Body of pancreas (tissue), 4 donors: ENCODE measurements around the gene JOSD1. TPM values are rescaled to one million over a fixed set of nuclear protein-coding genes. Genes with fewer than 3 reads are reported as not detected.

Experiments used
- ATAC-seq: fragments of 150-250 bp; one replicate; pipeline ENCODE4 v1.9.1; 2016
- DNase-seq, 4 donors: peaks; one replicate each; pipeline ENCODE4 v3.0.0-alpha.2; 2019
- H3K27ac ChIP-seq, 4 donors: fragments of 200-600 bp; sonication (generic); 1 replicate in 3 of 4; 2 replicates in 1 of 4; pipeline versions ENCODE4 v1.5.1 to v1.6.1; 2016 to 2019; ENCODE audit warnings: mild to moderate bottlenecking in 1 of 4, mixed read lengths in 1 of 4, moderate library complexity in 1 of 4
- H3K27me3 ChIP-seq, 2 donors: fragments of 200-600 bp; sonication (generic); one replicate each; pipeline ENCODE4 v1.6.0; 2016; ENCODE audit warnings: mild to moderate bottlenecking in 1 of 2
- H3K36me3 ChIP-seq, 2 donors: fragments of 200-600 bp; sonication (generic); replicated peaks in 1 of 2; 2 replicates each; pipeline ENCODE4 v1.5.1; 2016; ENCODE audit warnings: low read depth in 2 of 2; ENCODE audit not compliant: insufficient read depth in 1 of 2
- H3K4me1 ChIP-seq: fragments of 200-600 bp; sonication (generic); one replicate; pipeline ENCODE4 v1.6.0; 2016
- H3K4me3 ChIP-seq, 2 donors: fragments of 200-600 bp; sonication (generic); 1 replicate in 1 of 2; 2 replicates in 1 of 2; pipeline ENCODE4 v1.5.1; 2016 to 2019
- H3K9me3 ChIP-seq, 3 donors: fragments of 200-600 bp; sonication (generic); 1 replicate in 2 of 3; 2 replicates in 1 of 3; pipeline ENCODE4 v1.5.1; 2016
- POLR2A ChIP-seq, 3 donors: fragments of 450-650 bp; IDR thresholded peaks; one replicate each; pipeline ENCODE4 v1.6.1; 2016; ENCODE audit warnings: antibody characterized with exemption in 3 of 3, mild to moderate bottlenecking in 2 of 3
- WGBS, 2 donors: methylation state at CpG; one replicate each; pipeline ENCODE4 v1.1.5; 2017; 5-methylcytosine and 5-hydroxymethylcytosine counted together
- intact Hi-C: fragments of 100-400 bp; cut with DNase I; formaldehyde crosslinking; loops from one replicate; pipeline ENCODE4 v1.15.1; 2023
- total RNA-seq, 2 donors: library from RNA; depleted of rRNA; stranded (reverse); fragments of >200 nt; gene quantifications; one replicate each; pipeline ENCODE4 v1.1.0, GENCODE V29; 2016
- TF ChIP-seq, protein P1 (sequence below), 7 experiments: fragments of 450-650 bp in 4 of 7; fragments of 200-600 bp in 3 of 7; sonication (generic) in 3 of 7; IDR thresholded peaks; one replicate each; pipeline ENCODE4 v1.5.1; 2016 to 2019; ENCODE audit warnings: antibody characterized with exemption in 7 of 7

JOSD1 gene
- total RNA-seq, 2 donors from 2014 or later = 20.4 to 50.3 TPM

GRCh38 chr22:38733724-38734381 lies 33.1 kb upstream of the JOSD1 start:
- Histone ChIP-seq H3K9me3 (no peaks in the 10 kb centered on the region), H3K36me3 (peaks cover 10 to 41% of the 10 kb centered on the region in 2 donors), H3K4me3 (no peak overlapping the region), H3K27ac (peak overlapping the region; percentile 85 to 94 (median 90)), H3K4me1 (peaks cover 53% of the 10 kb centered on the region), H3K27me3 (no peaks in the 10 kb centered on the region)
- intact Hi-C loops = no loop called here
- TF ChIP-seq, protein P1, sequence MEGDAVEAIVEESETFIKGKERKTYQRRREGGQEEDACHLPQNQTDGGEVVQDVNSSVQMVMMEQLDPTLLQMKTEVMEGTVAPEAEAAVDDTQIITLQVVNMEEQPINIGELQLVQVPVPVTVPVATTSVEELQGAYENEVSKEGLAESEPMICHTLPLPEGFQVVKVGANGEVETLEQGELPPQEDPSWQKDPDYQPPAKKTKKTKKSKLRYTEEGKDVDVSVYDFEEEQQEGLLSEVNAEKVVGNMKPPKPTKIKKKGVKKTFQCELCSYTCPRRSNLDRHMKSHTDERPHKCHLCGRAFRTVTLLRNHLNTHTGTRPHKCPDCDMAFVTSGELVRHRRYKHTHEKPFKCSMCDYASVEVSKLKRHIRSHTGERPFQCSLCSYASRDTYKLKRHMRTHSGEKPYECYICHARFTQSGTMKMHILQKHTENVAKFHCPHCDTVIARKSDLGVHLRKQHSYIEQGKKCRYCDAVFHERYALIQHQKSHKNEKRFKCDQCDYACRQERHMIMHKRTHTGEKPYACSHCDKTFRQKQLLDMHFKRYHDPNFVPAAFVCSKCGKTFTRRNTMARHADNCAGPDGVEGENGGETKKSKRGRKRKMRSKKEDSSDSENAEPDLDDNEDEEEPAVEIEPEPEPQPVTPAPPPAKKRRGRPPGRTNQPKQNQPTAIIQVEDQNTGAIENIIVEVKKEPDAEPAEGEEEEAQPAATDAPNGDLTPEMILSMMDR (IDR thresholded peaks at IDR 0.05) = peak in 1 of 7 experiments; percentile 15
- peak in 1 of 3 donors; percentile 39 for TF ChIP-seq POLR2A (IDR thresholded peaks at IDR 0.05)
- ATAC-seq = peak; percentile 43
- WGBS, 2 donors = 16 to 27% methylated on average over 5 to 8 of the region's 8 CpGs
- DNase-seq = peak; percentile 71 to 90 (median 81)

DNA sequence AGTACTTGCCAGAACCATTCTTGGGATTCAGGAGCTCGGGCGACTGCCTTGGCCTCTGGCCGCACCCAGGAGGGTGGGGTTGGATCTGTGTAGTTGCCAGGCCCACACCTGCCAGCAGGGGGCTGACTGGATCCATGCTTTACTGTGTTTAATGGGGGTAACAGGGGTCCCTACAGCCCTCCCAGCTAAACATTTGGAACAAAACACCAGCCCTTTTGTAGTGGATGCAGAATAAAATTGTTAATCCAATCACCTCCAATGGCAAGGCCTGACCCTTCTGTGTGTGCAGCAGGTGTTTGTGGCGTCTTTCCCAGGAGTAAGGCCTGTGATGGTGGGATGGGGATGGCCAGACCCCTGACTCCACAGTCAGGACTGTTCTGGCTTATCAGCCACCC lies 32.6 kb upstream of the JOSD1 start:
- peaks cover 53% of the 10 kb centered on the region for H3K4me1 ChIP-seq
- peak; percentile 43 for ATAC-seq
- 19 to 20% methylated on average over 2 to 4 of the region's 4 CpGs for WGBS, 2 donors
- no peaks in the 10 kb centered on the region for H3K27me3 ChIP-seq
- no peak overlapping the region for H3K4me3 ChIP-seq
- no peaks in the 10 kb centered on the region for H3K9me3 ChIP-seq
- H3K27ac ChIP-seq = peak overlapping the region; percentile 85 to 94 (median 90)
- intact Hi-C loops = no loop called here
- peaks cover 10 to 42% of the 10 kb centered on the region in 2 donors for H3K36me3 ChIP-seq
- TF ChIP-seq, protein P1 (IDR thresholded peaks at IDR 0.05) = peak; percentile 21 to 68 (median 58)
- TF ChIP-seq POLR2A (IDR thresholded peaks at IDR 0.05) = no peak
- DNase-seq = peak in 3 of 4 donors; percentile 55 to 68 (median 65)

GRCh38 chr22:38732251-38732815 lies 31.6 kb upstream of the JOSD1 start:
- no peaks in the 10 kb centered on the region for H3K9me3 ChIP-seq
- H3K4me3 ChIP-seq = no peak overlapping the region
- H3K36me3 ChIP-seq = peaks cover 2 to 43% of the 10 kb centered on the region in 2 donors
- ATAC-seq = peak; percentile 57
- WGBS, 2 donors = 28 to 29% methylated on average over 13 of the region's 13 CpGs
- H3K4me1 ChIP-seq = peaks cover 53% of the 10 kb centered on the region
- peak overlapping the region; percentile 85 to 94 (median 90) for H3K27ac ChIP-seq
- H3K27me3 ChIP-seq = no peaks in the 10 kb centered on the region
- DNase-seq = peak; percentile 69 to 84 (median 78)
- TF ChIP-seq, protein P1 (IDR thresholded peaks at IDR 0.05) = peak in 3 of 7 experiments; percentile 28 to 34 (median 34)
- TF ChIP-seq POLR2A (IDR thresholded peaks at IDR 0.05) = peak in 2 of 3 donors; percentile 48 to 53
- intact Hi-C loops = no loop called here

- DNase-seq (peak in 1 of 4 donors; percentile 15), ATAC-seq (no peak)
These were observed 31.0 kb upstream of the JOSD1 start for GRCh38 chr22:38731703-38732161.

More at GRCh38 chr22:38731703-38732161, 31.0 kb upstream of the JOSD1 start:
- no peak overlapping the region for H3K4me3 ChIP-seq
- no peaks in the 10 kb centered on the region for H3K27me3 ChIP-seq
- peak overlapping the region; percentile 85 to 94 (median 90) for H3K27ac ChIP-seq
- TF ChIP-seq POLR2A (IDR thresholded peaks at IDR 0.05) = no peak
- TF ChIP-seq, protein P1 (IDR thresholded peaks at IDR 0.05) = no peak
- H3K9me3 ChIP-seq = no peaks in the 10 kb centered on the region
- intact Hi-C loops = no loop called here
- WGBS, 2 donors = 50 to 81% methylated on average over 2 to 6 of the region's 6 CpGs
- peaks cover 0 to 45% of the 10 kb centered on the region in 2 donors for H3K36me3 ChIP-seq
- H3K4me1 ChIP-seq = peaks cover 53% of the 10 kb centered on the region
